OCI-LY7 (cell line): Measurements from ENCODE around the gene UVRAG. TPM values are rescaled to one million over a fixed set of nuclear protein-coding genes. Genes with fewer than 3 reads are reported as not detected.
"Not testable (repeated sequence)": the region's sequence is repeated elsewhere in the genome, so short reads cannot be mapped to it uniquely, and the experiment has no call there.

Experiments
- BruUV-seq: library from RNA; stranded (reverse); fragments of 400-500 nt; replicated peaks from 2 replicates; lab custom pipeline; 2021; lab: Mats Ljungman, UMichigan
- CTCF ChIA-PET: fragments of 300-600 bp; sonication (Branson Sonifier 250); formaldehyde crosslinking; loops from one replicate; lab custom pipeline; 2022; ENCODE audit warnings: antibody characterized with exemption; ENCODE audit not compliant: unreplicated experiment; lab: Charles Lee
- POLR2A ChIA-PET: fragments of 300-600 bp; sonication (Branson Sonifier 250); formaldehyde crosslinking; loops from one replicate; lab custom pipeline; 2022; ENCODE audit warnings: antibody characterized with exemption; lab: Charles Lee
- DNase-seq: peaks from one replicate; pipeline ENCODE4 v3.0.0-alpha.2; 2015; ENCODE audit warnings: low spot score
- H2AFZ ChIP-seq: fragments of 200-600 bp; sonication (generic), shearing (Covaris generic); 2 replicates; pipeline ENCODE4 v1.6.1; 2014; ENCODE audit warnings: mild to moderate bottlenecking, antibody characterized with exemption, low read length, moderate library complexity
- H3K27ac ChIP-seq: fragments of 200-600 bp; sonication (generic); 2 replicates; pipeline ENCODE4 v1.5.1; 2014; ENCODE audit warnings: mixed run types, low read depth, mild to moderate bottlenecking, moderate library complexity, low read length, inconsistent platforms; ENCODE audit not compliant: poor library complexity, severe bottlenecking
- H3K36me3 ChIP-seq: fragments of 200-600 bp; sonication (generic); 2 replicates; pipeline ENCODE4 v1.6.1; 2014; ENCODE audit warnings: mild to moderate bottlenecking, antibody characterized with exemption, low read length, moderate library complexity, mixed read lengths; ENCODE audit not compliant: insufficient read depth
- H3K4me1 ChIP-seq: fragments of 200-600 bp; sonication (generic); 2 replicates; pipeline ENCODE4 v1.5.1; 2014; ENCODE audit warnings: mild to moderate bottlenecking, low read length; ENCODE audit not compliant: insufficient read depth, poor library complexity, severe bottlenecking
- H3K4me2 ChIP-seq: fragments of 200-600 bp; sonication (generic); 2 replicates; pipeline ENCODE4 v1.6.1; 2014; ENCODE audit warnings: mild to moderate bottlenecking, low read length
- H3K4me3 ChIP-seq: fragments of 200-600 bp; sonication (generic); 2 replicates; pipeline ENCODE4 v1.5.1; 2014; ENCODE audit warnings: mild to moderate bottlenecking, low read depth, low read length; ENCODE audit not compliant: poor library complexity, severe bottlenecking
- H3K79me2 ChIP-seq: fragments of 200-600 bp; sonication (generic); 2 replicates; pipeline ENCODE4 v1.6.1; 2016; ENCODE audit warnings: low read depth, mild to moderate bottlenecking, low read length, moderate library complexity, mixed read lengths; ENCODE audit not compliant: insufficient read depth
- H3K9me2 ChIP-seq: fragments of 200-600 bp; sonication (generic); 2 replicates; pipeline ENCODE4 v1.6.1; 2016; ENCODE audit warnings: mild to moderate bottlenecking, low read length, mixed read lengths; ENCODE audit not compliant: insufficient read depth
- H3K9me3 ChIP-seq: fragments of 200-600 bp; sonication (generic); 2 replicates; pipeline ENCODE4 v1.6.1; 2014; ENCODE audit warnings: mild to moderate bottlenecking, mixed run types, low read length, mixed read lengths
- H4K20me1 ChIP-seq: fragments of 200-600 bp; sonication (generic); 2 replicates; pipeline ENCODE4 v1.6.1; 2014; ENCODE audit warnings: mild to moderate bottlenecking, antibody characterized with exemption, low read length, moderate library complexity, mixed read lengths; ENCODE audit not compliant: insufficient read depth
- CTCF ChIP-seq: fragments of 200-600 bp; sonication (generic); conservative IDR thresholded peaks from 2 replicates; pipeline ENCODE4 v1.5.1; 2014; ENCODE audit warnings: mild to moderate bottlenecking, antibody characterized with exemption, low read length, moderate library complexity, mixed read lengths
- EZH2phosphoT487 ChIP-seq: fragments of 200-600 bp; sonication (generic); IDR thresholded peaks from 2 replicates; pipeline ENCODE4 v1.6.1; 2018; ENCODE audit warnings: low read depth, borderline replicate concordance, mild to moderate bottlenecking, mixed run types, antibody characterized with exemption, low read length, moderate library complexity, mixed read lengths
- intact Hi-C: fragments of 100-400 bp; cut with micrococcal nuclease; formaldehyde crosslinking; loops from one replicate; pipeline ENCODE4 v1.10.0; 2022; ENCODE audit not compliant: unreplicated experiment
- total RNA-seq, 2 experiments: library from RNA; depleted of rRNA in 1 of 2; stranded (reverse); fragments of >200 nt in 1 of 2; shearing (Covaris generic) in 1 of 2; gene quantifications; 2 replicates each; pipeline ENCODE4 v1.2.3, GENCODE V29; 2014 to 2022

The UVRAG gene
- total RNA-seq, 2 experiments from 2014 or later: 43.7 to 73.3 TPM

DNA sequence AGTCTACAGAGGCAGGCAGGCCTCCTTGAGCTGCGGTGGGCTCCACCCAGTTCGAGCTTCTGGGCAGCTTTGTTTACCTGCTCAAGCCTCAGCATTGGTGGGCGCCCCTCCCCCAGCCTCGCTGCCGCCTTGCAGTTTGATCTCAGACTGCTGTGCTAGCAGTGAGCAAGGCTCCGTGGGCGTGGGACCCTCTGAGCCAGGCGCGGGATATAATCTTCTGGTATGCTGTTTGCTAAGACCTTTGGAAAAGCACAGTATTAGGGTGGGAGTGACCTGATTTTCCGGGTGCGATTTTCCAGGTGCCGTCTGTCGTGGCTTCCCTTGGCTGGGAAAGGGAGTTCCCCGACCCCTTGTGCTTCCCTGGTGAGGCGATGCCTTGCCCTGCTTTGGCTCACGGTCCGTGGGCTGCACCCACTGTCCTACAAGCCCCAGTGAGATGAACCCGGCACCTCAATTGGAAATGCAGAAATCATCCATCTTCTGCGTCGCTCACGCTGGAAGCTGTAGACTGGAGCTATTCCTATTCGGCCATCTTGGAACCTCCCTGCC lies 164.5 kb downstream of the UVRAG start:
- BruUV-seq, H3K4me1 ChIP-seq, H3K79me2 ChIP-seq, DNase-seq, CTCF ChIA-PET, H3K4me3 ChIP-seq, H3K4me2 ChIP-seq, H2AFZ ChIP-seq, H3K9me3 ChIP-seq, H4K20me1 ChIP-seq, H3K9me2 ChIP-seq, H3K27ac ChIP-seq, intact Hi-C loops, POLR2A ChIA-PET: not testable (repeated sequence)
- peaks cover 28% of the 10 kb centered on the region for H3K36me3 ChIP-seq

DNA sequence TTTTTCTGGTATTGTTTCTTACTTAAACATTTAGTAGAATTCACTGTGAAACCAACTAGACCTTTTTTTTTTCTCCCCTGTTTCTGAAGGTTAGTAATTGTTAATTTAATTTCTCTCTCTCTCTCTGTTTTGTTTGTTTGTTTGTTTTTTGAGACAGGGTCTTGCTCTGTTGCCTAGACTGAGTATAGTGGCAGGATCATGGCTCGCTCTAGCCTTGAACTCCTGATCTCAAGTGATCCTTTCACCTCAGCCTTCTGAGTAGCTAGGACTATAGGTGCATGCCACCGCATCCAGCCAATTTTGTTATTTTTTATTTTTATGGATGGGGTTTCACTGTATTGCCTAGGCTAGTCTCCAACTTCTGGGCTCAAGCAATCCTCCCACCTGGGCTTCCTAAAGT lies 165.0 kb downstream of the UVRAG start:
- BruUV-seq: no TSS peak
- no peaks in the 10 kb centered on the region for H3K9me2 ChIP-seq
- no peak for DNase-seq
- ChIA-PET CTCF (no interaction called here), POLR2A (no interaction called here)
- no peak overlapping the region for H3K27ac ChIP-seq
- H3K36me3 ChIP-seq: peaks cover 31% of the 10 kb centered on the region
- TF ChIP-seq CTCF (no peak), EZH2phosphoT487 (no peak)
- peaks cover 6% of the 10 kb centered on the region for H3K4me1 ChIP-seq
- no peaks in the 10 kb centered on the region for H4K20me1 ChIP-seq
- H3K79me2 ChIP-seq: peaks cover 7% of the 10 kb centered on the region; the same call in 1 of the 2 replicates
- no peak overlapping the region for H3K4me3 ChIP-seq
- intact Hi-C loops: no loop called here
- no peaks in the 10 kb centered on the region for H3K9me3 ChIP-seq
- no peak overlapping the region for H3K4me2 ChIP-seq
- no peak overlapping the region for H2AFZ ChIP-seq

DNA sequence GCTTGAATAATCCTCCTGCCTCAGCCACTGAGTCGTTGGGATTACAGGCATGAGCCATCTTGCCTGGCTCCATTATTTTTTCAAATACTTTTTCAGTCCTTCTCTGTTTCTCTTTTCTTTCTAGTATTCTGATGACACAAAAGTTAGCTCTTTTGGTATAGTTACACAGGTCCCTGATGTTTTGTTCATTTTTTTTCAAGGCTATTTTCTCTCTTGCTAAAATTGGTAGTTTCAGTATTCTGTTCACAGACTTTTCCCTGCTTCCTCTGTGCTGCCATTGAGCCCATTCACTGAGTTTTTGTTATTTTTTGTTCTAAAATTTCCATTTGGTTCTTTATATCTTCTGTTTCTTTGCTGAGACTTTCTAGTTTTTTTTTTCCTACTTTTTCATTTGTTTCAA lies 166.5 kb downstream of the UVRAG start:
- no peak for TF ChIP-seq CTCF
- intact Hi-C loops: no loop called here
- POLR2A ChIA-PET: interaction anchor here (0.7 kb wide), 1 partner anchor 652 kb away, joined by 3 read pairs; no protein-coding TSS in a partner anchor

More for the DNA sequence above, 166.5 kb downstream of the UVRAG start:
- Histone ChIP-seq H3K36me3 (peaks cover 37% of the 10 kb centered on the region), H3K9me3 (no peaks in the 10 kb centered on the region), H3K4me3 (no peak overlapping the region), H3K79me2 (peaks cover 7% of the 10 kb centered on the region; the same call in 1 of the 2 replicates), H3K4me2 (no peak overlapping the region), H3K9me2 (no peaks in the 10 kb centered on the region), H2AFZ (no peak overlapping the region), H3K27ac (no peak overlapping the region), H4K20me1 (no peaks in the 10 kb centered on the region), H3K4me1 (peaks cover 6% of the 10 kb centered on the region)
- CTCF ChIA-PET: no interaction called here
- no TSS peak for BruUV-seq
- no peak for DNase-seq
